B cell (primary cell): ENCODE data around the gene PYGO2.

Experiments
- EZH2 ChIP-seq: IDR thresholded peaks from 2 replicates; pipeline ENCODE4 v1.6.1; 2012; ENCODE audit warnings: borderline replicate concordance, low read depth, mild to moderate bottlenecking, moderate library complexity, low read length; ENCODE audit not compliant: insufficient read depth, poor library complexity, severe bottlenecking
- TF ChIP-seq, protein P1 (sequence below): fragments of 200-600 bp; IDR thresholded peaks from one replicate; pipeline ENCODE4 v1.8.0; 2022; ENCODE audit warnings: antibody characterized with exemption, mild to moderate bottlenecking

DNA sequence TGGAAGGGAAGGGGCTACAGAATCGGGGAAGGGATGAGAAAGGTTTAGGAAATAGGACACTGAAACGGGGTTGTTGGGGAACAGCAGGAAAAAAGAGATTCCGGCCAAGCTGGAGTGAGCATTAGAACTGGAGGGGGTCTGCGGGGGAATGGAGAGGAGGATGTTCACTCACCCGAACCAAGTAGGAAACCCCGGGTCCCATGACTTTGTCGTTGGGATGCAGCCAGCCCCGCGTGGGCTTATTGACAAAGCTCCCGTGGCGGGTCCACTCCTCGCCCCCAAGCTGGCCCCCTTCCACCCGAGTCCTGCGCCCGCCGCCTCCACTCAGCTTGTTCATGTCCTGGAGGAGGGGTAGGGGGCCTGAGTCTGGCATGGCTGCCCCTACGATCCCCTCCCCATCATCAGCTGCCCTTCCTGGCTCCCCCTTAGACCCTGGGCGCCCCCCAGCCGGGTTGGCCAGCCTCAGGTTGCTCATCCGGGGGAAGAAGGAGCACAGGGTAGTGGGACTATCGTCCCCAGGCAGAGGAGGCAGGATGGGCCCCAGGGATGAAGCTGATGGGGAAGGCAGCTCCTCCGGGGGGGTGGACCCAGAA, 8.4 kb upstream of the PYGO2 start:
- TF ChIP-seq, protein P1, sequence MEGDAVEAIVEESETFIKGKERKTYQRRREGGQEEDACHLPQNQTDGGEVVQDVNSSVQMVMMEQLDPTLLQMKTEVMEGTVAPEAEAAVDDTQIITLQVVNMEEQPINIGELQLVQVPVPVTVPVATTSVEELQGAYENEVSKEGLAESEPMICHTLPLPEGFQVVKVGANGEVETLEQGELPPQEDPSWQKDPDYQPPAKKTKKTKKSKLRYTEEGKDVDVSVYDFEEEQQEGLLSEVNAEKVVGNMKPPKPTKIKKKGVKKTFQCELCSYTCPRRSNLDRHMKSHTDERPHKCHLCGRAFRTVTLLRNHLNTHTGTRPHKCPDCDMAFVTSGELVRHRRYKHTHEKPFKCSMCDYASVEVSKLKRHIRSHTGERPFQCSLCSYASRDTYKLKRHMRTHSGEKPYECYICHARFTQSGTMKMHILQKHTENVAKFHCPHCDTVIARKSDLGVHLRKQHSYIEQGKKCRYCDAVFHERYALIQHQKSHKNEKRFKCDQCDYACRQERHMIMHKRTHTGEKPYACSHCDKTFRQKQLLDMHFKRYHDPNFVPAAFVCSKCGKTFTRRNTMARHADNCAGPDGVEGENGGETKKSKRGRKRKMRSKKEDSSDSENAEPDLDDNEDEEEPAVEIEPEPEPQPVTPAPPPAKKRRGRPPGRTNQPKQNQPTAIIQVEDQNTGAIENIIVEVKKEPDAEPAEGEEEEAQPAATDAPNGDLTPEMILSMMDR, result no peak
- no peak for TF ChIP-seq EZH2
